Transverse colon (tissue), 4 donors: ENCODE measurements around the gene DHRS1. TPM values are rescaled to one million over a fixed set of nuclear protein-coding genes. Genes with fewer than 3 reads are reported as not detected.
A peak's percentile ranks its signal among the peaks of the same experiment; 100 is the strongest.

Experiments used
- DNase-seq: peaks from one replicate; pipeline ENCODE4 v3.0.0-alpha.2; 2019
- H3K27ac ChIP-seq, 4 donors: fragments of 200-600 bp; sonication (generic); 2 replicates each; pipeline ENCODE4 v1.5.1; 2016 to 2018; ENCODE audit warnings: inconsistent platforms in 4 of 4
- H3K27me3 ChIP-seq: fragments of 200-600 bp; sonication (generic); 2 replicates; pipeline ENCODE4 v1.5.1; 2017; ENCODE audit warnings: inconsistent platforms
- H3K36me3 ChIP-seq, 4 donors: fragments of 200-600 bp; sonication (generic); 2 replicates each; pipeline ENCODE4 v1.5.1; 2017 to 2019; ENCODE audit warnings: inconsistent platforms in 4 of 4
- H3K4me1 ChIP-seq, 4 donors: fragments of 200-600 bp; sonication (generic); 2 replicates each; pipeline ENCODE4 v1.5.1; 2017 to 2020; ENCODE audit warnings: inconsistent platforms in 4 of 4
- H3K4me3 ChIP-seq, 4 donors: fragments of 200-600 bp; sonication (generic); 1 replicate in 1 of 4; 2 replicates in 3 of 4; pipeline versions ENCODE4 v1.5.1 to v1.6.1; 2017 to 2019; ENCODE audit warnings: inconsistent platforms in 4 of 4
- H3K9me3 ChIP-seq, 2 donors: fragments of 200-600 bp; sonication (generic); 2 replicates each; pipeline ENCODE4 v1.5.1; 2017 to 2019; ENCODE audit warnings: inconsistent platforms in 2 of 2
- EP300 ChIP-seq: sonication (generic); formaldehyde crosslinking; IDR thresholded peaks from one replicate; pipeline ENCODE4 v1.6.1; 2017; ENCODE audit warnings: antibody characterized with exemption, low read depth
- POLR2A ChIP-seq: fragments of 450-650 bp; IDR thresholded peaks from one replicate; pipeline ENCODE4 v1.6.1; 2016; ENCODE audit warnings: antibody characterized with exemption, mild to moderate bottlenecking, moderate library complexity
- POLR2AphosphoS5 ChIP-seq, 3 donors: sonication (generic); formaldehyde crosslinking; IDR thresholded peaks; one replicate each; pipeline ENCODE4 v1.6.1; 2016; ENCODE audit warnings: antibody characterized with exemption in 3 of 3
- WGBS, 2 donors: methylation state at CpG; one replicate each; pipeline ENCODE4 v1.1.5; 2018; ENCODE audit warnings: low coverage in 1 of 2; 5-methylcytosine and 5-hydroxymethylcytosine counted together
- in situ Hi-C, 4 donors: fragments of 200-750 bp; cut with MboI; loops; one replicate each; pipeline versions ENCODE4 v1.15.0 to v1.15.1; 2017; ENCODE audit warnings: low sequenced_read_pairs in 3 of 4, low pct_ligation_motif_present in 1 of 4, low pct_unique_long_range_greater_than_20kb in 1 of 4
- intact Hi-C: fragments of 100-400 bp; cut with DNase I; formaldehyde crosslinking; loops from one replicate; pipeline ENCODE4 v1.15.1; 2023; ENCODE audit warnings: low total_unique reads
- total RNA-seq, 4 donors: library from RNA; depleted of rRNA; stranded (reverse); fragments of >200 nt; gene quantifications; one replicate each; pipeline ENCODE4 v1.1.0, GENCODE V29; 2016
- TF ChIP-seq, protein P1 (sequence below), 5 experiments: fragments of 200-600 bp in 3 of 5; fragments of 450-650 bp in 2 of 5; sonication (generic) in 3 of 5; IDR thresholded peaks; 1 replicate in 2 of 5; 2 replicates in 3 of 5; pipeline ENCODE4 v1.5.1; 2016 to 2017; ENCODE audit warnings: antibody characterized with exemption in 5 of 5, inconsistent platforms in 3 of 5, mild to moderate bottlenecking in 2 of 5, moderate library complexity in 1 of 5

The DHRS1 gene
- total RNA-seq, 4 donors from 2014 or later = 84.2 to 106 (median 94.6) TPM

DNA sequence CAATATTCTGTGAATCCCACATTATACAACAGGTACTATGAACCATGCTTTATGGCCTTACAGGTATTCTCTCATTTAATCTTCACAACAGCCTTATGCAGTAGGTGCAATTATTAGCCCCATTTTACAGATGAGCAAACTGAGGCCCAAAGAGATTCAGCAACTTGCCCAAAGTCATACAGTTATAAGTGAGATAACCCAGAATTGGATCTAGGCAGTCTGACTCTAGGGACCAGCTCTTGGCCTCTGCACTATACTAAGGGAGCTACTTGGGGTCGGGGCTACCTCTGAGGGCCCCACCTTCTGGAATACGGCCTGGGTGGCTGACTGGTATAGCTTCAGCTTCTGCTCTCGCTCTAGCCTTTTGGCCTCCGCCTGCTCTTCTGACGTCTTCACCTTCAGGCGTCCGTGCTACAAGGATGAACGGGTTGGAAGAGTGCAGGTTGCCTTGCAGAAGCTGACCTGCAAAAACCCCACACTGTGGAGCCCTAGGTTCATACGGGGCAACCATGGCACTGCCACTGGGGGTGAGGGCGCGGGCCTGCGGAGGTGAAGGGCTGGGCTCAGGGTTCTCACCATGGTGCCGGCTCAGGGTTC is 28.9 kb downstream of the DHRS1 start:
- peaks cover 0 to 15% (median 2%) of the 10 kb centered on the region in 4 donors for H3K4me1 ChIP-seq
- no peaks in the 10 kb centered on the region for H3K9me3 ChIP-seq
- peaks cover 0 to 18% (median 0%) of the 10 kb centered on the region in 4 donors for H3K36me3 ChIP-seq
- H3K27ac ChIP-seq = peak overlapping the region; percentile 93 to 98 (median 97)
- TF ChIP-seq POLR2A (no peak), EP300 (no peak), POLR2AphosphoS5 (IDR thresholded peaks at IDR 0.05) (no peak)
- TF ChIP-seq, protein P1, sequence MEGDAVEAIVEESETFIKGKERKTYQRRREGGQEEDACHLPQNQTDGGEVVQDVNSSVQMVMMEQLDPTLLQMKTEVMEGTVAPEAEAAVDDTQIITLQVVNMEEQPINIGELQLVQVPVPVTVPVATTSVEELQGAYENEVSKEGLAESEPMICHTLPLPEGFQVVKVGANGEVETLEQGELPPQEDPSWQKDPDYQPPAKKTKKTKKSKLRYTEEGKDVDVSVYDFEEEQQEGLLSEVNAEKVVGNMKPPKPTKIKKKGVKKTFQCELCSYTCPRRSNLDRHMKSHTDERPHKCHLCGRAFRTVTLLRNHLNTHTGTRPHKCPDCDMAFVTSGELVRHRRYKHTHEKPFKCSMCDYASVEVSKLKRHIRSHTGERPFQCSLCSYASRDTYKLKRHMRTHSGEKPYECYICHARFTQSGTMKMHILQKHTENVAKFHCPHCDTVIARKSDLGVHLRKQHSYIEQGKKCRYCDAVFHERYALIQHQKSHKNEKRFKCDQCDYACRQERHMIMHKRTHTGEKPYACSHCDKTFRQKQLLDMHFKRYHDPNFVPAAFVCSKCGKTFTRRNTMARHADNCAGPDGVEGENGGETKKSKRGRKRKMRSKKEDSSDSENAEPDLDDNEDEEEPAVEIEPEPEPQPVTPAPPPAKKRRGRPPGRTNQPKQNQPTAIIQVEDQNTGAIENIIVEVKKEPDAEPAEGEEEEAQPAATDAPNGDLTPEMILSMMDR (IDR thresholded peaks at IDR 0.05) = no peak
- no peak for DNase-seq
- WGBS, 2 donors = 16% methylated on average over 9 of the region's 13 CpGs; no CpG with 5 or more reads in 1 of the 2 donors
- H3K4me3 ChIP-seq = peak overlapping the region; percentile 76 to 92 (median 86)
- intact Hi-C loops = no loop called here
- in situ Hi-C loops = no loop called here
- no peaks in the 10 kb centered on the region for H3K27me3 ChIP-seq

DNA sequence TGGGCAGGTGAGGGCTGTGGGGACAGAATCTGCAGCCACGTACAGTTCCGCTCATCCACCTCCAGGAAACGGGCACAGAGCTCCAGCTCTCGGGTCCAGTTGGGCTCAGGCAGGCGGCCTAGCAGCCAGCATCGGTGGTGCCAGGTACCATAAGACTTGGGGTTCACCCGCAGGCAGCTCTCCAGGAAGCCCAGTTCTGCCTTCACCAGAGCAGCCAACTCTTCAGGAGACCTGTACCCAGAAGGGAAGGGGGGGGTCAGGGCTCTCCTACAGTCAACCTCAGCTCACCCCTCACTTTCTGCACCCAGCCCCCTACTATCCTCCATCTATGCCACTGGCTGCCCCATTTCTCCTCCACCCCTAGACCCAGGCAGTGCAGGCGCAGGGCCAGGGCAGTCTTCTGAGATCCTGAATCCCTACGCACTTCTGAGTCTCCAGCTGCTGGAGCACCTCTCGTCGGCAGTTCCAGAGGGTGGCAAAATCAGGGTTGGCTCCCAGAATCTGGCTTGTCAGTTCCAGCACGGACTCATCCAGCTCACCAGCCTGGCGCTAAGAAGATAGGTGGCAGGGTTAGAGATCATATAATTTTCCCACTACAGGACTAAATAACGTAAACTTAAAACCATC is 29.6 kb downstream of the DHRS1 start:
- Histone ChIP-seq H3K27me3 (no peaks in the 10 kb centered on the region), H3K27ac (no peak overlapping the region), H3K4me3 (no peak overlapping the region), H3K36me3 (peaks cover 0 to 18% (median 0%) of the 10 kb centered on the region in 4 donors), H3K9me3 (no peaks in the 10 kb centered on the region), H3K4me1 (peaks cover 0 to 15% (median 2%) of the 10 kb centered on the region in 4 donors)
- intact Hi-C loops = no loop called here
- in situ Hi-C loops = no loop called here
- no peak for TF ChIP-seq EP300
- no peak for TF ChIP-seq POLR2A
- TF ChIP-seq, protein P1 (IDR thresholded peaks at IDR 0.05) = no peak
- TF ChIP-seq POLR2AphosphoS5 (IDR thresholded peaks at IDR 0.05) = no peak
- no peak for DNase-seq
- WGBS, 2 donors = 100% methylated on average over 11 of the region's 14 CpGs; no CpG with 5 or more reads in 1 of the 2 donors

DNA sequence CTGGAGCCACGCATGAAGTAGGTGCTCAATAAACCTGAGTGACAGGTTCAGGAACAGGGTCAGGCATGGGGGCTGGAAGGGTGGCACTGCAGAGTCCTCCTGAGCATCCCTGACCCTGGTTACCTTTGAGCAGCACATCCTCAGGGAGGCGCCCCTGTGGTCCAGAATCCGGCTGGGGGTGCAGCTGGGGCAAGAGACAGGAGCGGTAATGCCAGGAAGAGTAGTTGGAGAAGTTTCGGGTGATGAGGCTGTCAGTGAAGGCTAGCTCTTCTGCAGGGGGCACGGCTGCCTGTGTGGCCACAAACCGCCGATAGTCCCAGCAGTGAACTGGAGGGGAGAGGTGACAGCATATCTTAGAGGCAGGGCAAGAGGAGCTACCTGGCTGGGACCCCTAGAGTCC is 30.2 kb downstream of the DHRS1 start:
- Histone ChIP-seq H3K27ac (no peak overlapping the region), H3K36me3 (peaks cover 0 to 18% (median 0%) of the 10 kb centered on the region in 4 donors), H3K9me3 (no peaks in the 10 kb centered on the region), H3K4me1 (peaks cover 0 to 15% (median 2%) of the 10 kb centered on the region in 4 donors), H3K4me3 (no peak overlapping the region), H3K27me3 (no peaks in the 10 kb centered on the region)
- intact Hi-C loops = no loop called here
- WGBS, 2 donors = 85 to 89% methylated on average over 4 to 8 of the region's 8 CpGs
- no peak for DNase-seq
- in situ Hi-C loops = no loop called here
- no peak for TF ChIP-seq EP300
- TF ChIP-seq POLR2A = no peak
- TF ChIP-seq POLR2AphosphoS5 (IDR thresholded peaks at IDR 0.05) = no peak
- TF ChIP-seq, protein P1 (IDR thresholded peaks at IDR 0.05) = no peak

DNA sequence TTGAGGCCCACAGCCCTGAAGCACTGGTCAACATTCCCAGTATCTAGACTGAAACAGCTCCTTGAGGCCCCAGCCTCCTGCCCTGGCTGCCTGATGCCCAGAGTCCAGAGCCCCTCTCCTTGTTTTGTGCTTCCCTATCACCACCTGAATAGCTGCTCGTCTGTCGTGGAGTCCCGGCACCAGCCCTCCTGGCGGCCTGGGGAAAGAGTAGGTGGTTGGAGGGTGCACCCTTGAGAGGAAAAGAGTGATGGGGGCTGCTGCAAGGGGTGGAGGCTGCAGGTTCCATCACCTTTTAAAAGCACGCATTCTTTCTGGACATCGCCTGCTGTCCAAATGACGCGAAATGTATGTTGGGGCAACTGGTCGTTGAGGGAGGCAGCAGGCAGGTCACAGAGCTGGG is 31.4 kb downstream of the DHRS1 start:
- Histone ChIP-seq H3K36me3 (peaks cover 0 to 18% (median 0%) of the 10 kb centered on the region in 4 donors), H3K27ac (no peak overlapping the region), H3K4me3 (no peak overlapping the region), H3K9me3 (no peaks in the 10 kb centered on the region), H3K27me3 (no peaks in the 10 kb centered on the region), H3K4me1 (peaks cover 0 to 15% (median 2%) of the 10 kb centered on the region in 4 donors)
- no peak for DNase-seq
- in situ Hi-C loops = no loop called here
- TF ChIP-seq EP300 = no peak
- TF ChIP-seq, protein P1 (IDR thresholded peaks at IDR 0.05) = no peak
- 92 to 93% methylated on average over 7 to 9 of the region's 9 CpGs for WGBS, 2 donors
- intact Hi-C loops = no loop called here
